Measurements from ENCODE around the gene PKN1.

The PKN1 gene

GRCh38 chr19:14511229-14511593, 78.1 kb downstream of the PKN1 start (continued):
- no peak for TF ChIP-seq ARNTL (CRISPR knock-in tag; IDR thresholded peaks at IDR 0.05; ENCODE audit: borderline replicate concordance, low read depth)
- no peak for TF ChIP-seq SNAI2 (CRISPR knock-in tag; IDR thresholded peaks at IDR 0.05)
- no peak for TF ChIP-seq POU6F1 (CRISPR knock-in tag; IDR thresholded peaks at IDR 0.05; ENCODE audit: borderline replicate concordance, low read depth)
- no peak for TF ChIP-seq ZC3H10 (CRISPR knock-in tag; IDR thresholded peaks at IDR 0.05)
- TF ChIP-seq ZFP3 (CRISPR knock-in tag; IDR thresholded peaks at IDR 0.05): no peak
- no peak for TF ChIP-seq CSDC2 (CRISPR knock-in tag; IDR thresholded peaks at IDR 0.05)
- no peak for TF ChIP-seq CREB5 (CRISPR knock-in tag; IDR thresholded peaks at IDR 0.05; ENCODE audit: low read depth)
- TF ChIP-seq RARB (CRISPR knock-in tag; IDR thresholded peaks at IDR 0.05): no peak

GRCh38 chr19:14512406-14512961, 79.4 kb downstream of the PKN1 start:
- TF ChIP-seq ZNF8 (CRISPR knock-in tag; IDR thresholded peaks at IDR 0.05): no peak
- no peak for TF ChIP-seq CREB5 (CRISPR knock-in tag; IDR thresholded peaks at IDR 0.05; ENCODE audit: low read depth)
- TF ChIP-seq SNAI2 (CRISPR knock-in tag; IDR thresholded peaks at IDR 0.05): no peak
- TF ChIP-seq ESRRG (CRISPR knock-in tag; IDR thresholded peaks at IDR 0.05): no peak
- no peak for TF ChIP-seq PATZ1 (CRISPR knock-in tag; IDR thresholded peaks at IDR 0.05; ENCODE audit: borderline replicate concordance)
- no peak for TF ChIP-seq ISL1 (CRISPR knock-in tag; IDR thresholded peaks at IDR 0.05)
- no peak for TF ChIP-seq TCF4 (CRISPR knock-in tag; IDR thresholded peaks at IDR 0.05; ENCODE audit: borderline replicate concordance)
- TF ChIP-seq TOX (CRISPR knock-in tag; IDR thresholded peaks at IDR 0.05; ENCODE audit: borderline replicate concordance): no peak
- no peak for TF ChIP-seq ZC3H10 (CRISPR knock-in tag; IDR thresholded peaks at IDR 0.05)
- TF ChIP-seq POU6F1 (CRISPR knock-in tag; IDR thresholded peaks at IDR 0.05; ENCODE audit: borderline replicate concordance, low read depth): no peak
- TF ChIP-seq ZNF70 (CRISPR knock-in tag; IDR thresholded peaks at IDR 0.05): no peak
- no peak for TF ChIP-seq ZFP3 (CRISPR knock-in tag; IDR thresholded peaks at IDR 0.05)
- no peak for TF ChIP-seq OSR1 (CRISPR knock-in tag; IDR thresholded peaks at IDR 0.05)
- ATAC-seq: no peak

GRCh38 chr19:14514215-14514863, 81.2 kb downstream of the PKN1 start:
- no peak for ATAC-seq

More at GRCh38 chr19:14514215-14514863, 81.2 kb downstream of the PKN1 start:
- TF ChIP-seq CSRNP3 (CRISPR knock-in tag; IDR thresholded peaks at IDR 0.05): no peak
- TF ChIP-seq ZC3H10 (CRISPR knock-in tag; IDR thresholded peaks at IDR 0.05): no peak
- TF ChIP-seq CSDC2 (CRISPR knock-in tag; IDR thresholded peaks at IDR 0.05): no peak
- TF ChIP-seq ESRRG (CRISPR knock-in tag; IDR thresholded peaks at IDR 0.05): no peak
- TF ChIP-seq CREB5 (CRISPR knock-in tag; IDR thresholded peaks at IDR 0.05; ENCODE audit: low read depth): no peak
